H1 (cell line): ENCODE results near the gene SPARC.

Experiments used
- CREB1 ChIP-seq: IDR thresholded peaks from 2 replicates; pipeline ENCODE4 v1.6.1; 2012; ENCODE audit warnings: inconsistent platforms
- TCF12 ChIP-seq: IDR thresholded peaks from 2 replicates; pipeline ENCODE4 v1.6.1; 2011; ENCODE audit warnings: low read depth, mild to moderate bottlenecking, low read length
- ZNF274 ChIP-seq: IDR thresholded peaks from 2 replicates; pipeline ENCODE4 v1.7.0; 2012; ENCODE audit warnings: low read length, borderline replicate concordance; ENCODE audit errors: extremely low read depth

DNA sequence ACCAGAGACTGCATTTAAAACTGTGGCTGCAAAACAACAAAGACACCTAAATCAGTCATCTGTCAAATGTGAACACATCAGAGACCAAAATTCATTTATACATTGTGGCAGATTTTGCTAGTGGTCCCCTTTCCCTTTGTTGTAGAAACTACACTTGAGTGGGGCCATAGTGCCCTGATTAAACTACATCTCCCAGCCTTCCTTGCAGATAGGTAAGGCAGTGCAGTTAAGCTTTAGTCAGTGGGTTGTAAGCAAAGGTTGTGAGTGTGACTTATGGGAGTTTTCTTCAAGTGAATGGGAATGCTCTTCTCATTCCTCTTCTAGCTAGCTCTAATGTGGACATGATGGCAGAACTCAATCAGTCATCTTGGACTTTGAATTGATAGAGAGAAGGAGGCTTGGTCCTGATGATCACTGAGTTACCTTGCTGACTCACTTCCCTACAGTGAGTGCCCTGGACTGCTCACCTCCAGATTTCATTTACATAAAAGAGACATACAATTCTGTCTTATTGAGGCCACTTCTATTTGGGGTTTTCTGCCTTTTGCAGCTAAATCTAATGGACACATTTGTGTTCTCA lies 35.2 kb upstream of the SPARC start:
- TF ChIP-seq ZNF274 (no peak), TCF12 (no peak), CREB1 (no peak)
